Retina (tissue), 1 donor: Measurements from ENCODE around the gene ADORA2A.

Experiments
- DNase-seq: peaks from one replicate; pipeline ENCODE4 v3.0.0-alpha.2; 2016

Gene ADORA2A

GRCh38 chr22:24404561-24405275, 22.7 kb upstream of the ADORA2A start:
- no peak for DNase-seq

GRCh38 chr22:24405631-24406321, 21.6 kb upstream of the ADORA2A start:
- no peak for DNase-seq

GRCh38 chr22:24406322-24407277, 20.8 kb upstream of the ADORA2A start:
- no peak for DNase-seq

- no peak for DNase-seq
These were observed 20.1 kb upstream of the ADORA2A start for GRCh38 chr22:24407278-24407665.

- no peak for DNase-seq
These were observed 19.5 kb upstream of the ADORA2A start for GRCh38 chr22:24407884-24408283.

GRCh38 chr22:24408630-24409029, 18.8 kb upstream of the ADORA2A start:
- DNase-seq, result no peak

- no peak for DNase-seq
These were observed 17.7 kb upstream of the ADORA2A start for GRCh38 chr22:24409707-24410106.

GRCh38 chr22:24410110-24410856, 17.1 kb upstream of the ADORA2A start:
- no peak for DNase-seq

- no peak for DNase-seq
These were observed 16.0 kb upstream of the ADORA2A start for GRCh38 chr22:24411256-24412004.

GRCh38 chr22:24412274-24412673, 15.1 kb upstream of the ADORA2A start:
- no peak for DNase-seq

GRCh38 chr22:24413271-24413670, 14.1 kb upstream of the ADORA2A start:
- no peak for DNase-seq

- DNase-seq, result no peak
These were observed 13.5 kb upstream of the ADORA2A start for GRCh38 chr22:24413736-24414385.

GRCh38 chr22:24414523-24414922, 12.9 kb upstream of the ADORA2A start:
- no peak for DNase-seq

GRCh38 chr22:24414984-24415945, 12.1 kb upstream of the ADORA2A start:
- DNase-seq, result no peak

- DNase-seq, result no peak
These were observed 11.3 kb upstream of the ADORA2A start for GRCh38 chr22:24416095-24416494.

- DNase-seq, result no peak
These were observed 10.8 kb upstream of the ADORA2A start for GRCh38 chr22:24416611-24417010.

GRCh38 chr22:24417200-24417599, 10.2 kb upstream of the ADORA2A start:
- no peak for DNase-seq

GRCh38 chr22:24417901-24418641, 9.3 kb upstream of the ADORA2A start:
- no peak for DNase-seq

- no peak for DNase-seq
These were observed 8.5 kb upstream of the ADORA2A start for GRCh38 chr22:24418786-24419474.
